Stimulated activated CD4-positive, alpha-beta T cell treated with anti-CD3 and anti-CD28 coated beads, Interleukin-1b, Interleukin-23, amount 100 ng/mL, for 4 hours (primary cell): Measurements from ENCODE around the gene EPHX1.

Experiments used
- DNase-seq, 2 donors: peaks; one replicate each; pipeline ENCODE4 v3.0.0-alpha.2; 2020; ENCODE audit warnings: low read depth in 2 of 2

Gene EPHX1

GRCh38 chr1:225842788-225843425, 33.0 kb downstream of the EPHX1 start:
- DNase-seq, result no peak

DNA sequence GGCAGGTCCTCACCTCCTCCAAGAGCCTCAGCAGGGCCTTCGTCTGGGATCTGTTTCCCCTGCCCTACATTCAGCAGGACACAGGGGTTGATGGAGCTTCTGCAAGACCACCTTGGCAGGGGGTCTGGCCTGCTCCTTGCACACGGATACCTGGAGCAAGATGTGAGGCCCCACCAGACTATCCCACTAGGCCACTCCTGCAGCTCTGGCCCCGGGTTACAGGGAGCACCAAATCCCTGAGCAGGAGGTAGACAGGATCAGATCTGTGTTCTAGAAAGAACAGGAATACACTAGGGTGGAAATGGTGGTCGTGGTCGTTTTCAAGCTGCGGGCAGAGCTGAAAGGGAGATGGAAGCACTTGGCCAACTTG, 33.5 kb downstream of the EPHX1 start:
- DNase-seq, result no peak

DNA sequence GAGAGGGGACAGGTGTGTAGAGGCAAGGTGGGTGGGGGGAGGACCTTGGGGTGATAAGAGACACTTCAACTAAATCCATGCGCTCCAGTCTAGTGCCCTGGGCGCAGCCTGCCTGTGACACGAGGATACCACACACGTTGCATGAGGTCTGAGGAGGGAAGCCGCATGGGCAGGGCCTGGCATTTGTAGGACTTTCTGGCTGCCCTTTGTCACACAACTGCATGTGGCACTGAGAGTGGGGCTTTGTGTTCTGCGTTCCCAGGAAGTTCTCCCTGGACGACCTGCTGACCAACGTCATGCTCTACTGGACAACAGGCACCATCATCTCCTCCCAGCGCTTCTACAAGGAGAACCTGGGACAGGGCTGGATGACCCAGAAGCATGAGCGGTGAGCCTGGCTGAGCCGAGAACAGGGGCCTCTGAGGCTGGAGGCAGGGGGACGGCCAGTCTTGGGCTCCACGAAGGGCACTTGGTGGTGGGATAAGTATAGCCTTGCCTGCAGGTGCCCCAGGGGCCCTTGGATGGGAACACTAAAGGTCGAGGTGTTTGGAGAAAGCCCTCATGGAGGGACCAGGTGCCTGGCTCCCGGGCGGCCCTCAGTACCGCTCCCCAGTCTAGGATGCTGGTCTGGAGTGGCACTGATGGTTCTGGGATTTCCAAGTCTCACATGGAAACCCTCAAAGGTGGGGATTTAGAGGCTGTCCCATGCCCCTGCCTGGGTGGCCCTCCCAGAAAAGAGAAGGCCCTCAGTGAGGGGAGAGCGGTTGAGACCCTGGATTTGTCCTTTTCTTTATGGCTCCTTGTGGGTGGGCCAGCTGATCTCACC, 34.5 kb downstream of the EPHX1 start:
- DNase-seq, result no peak

GRCh38 chr1:225845097-225845496, 35.2 kb downstream of the EPHX1 start:
- DNase-seq, result no peak

- DNase-seq, result peak in 1 of 2 donors; percentile 27
These were observed 35.8 kb downstream of the EPHX1 start for GRCh38 chr1:225845571-225846259.

DNA sequence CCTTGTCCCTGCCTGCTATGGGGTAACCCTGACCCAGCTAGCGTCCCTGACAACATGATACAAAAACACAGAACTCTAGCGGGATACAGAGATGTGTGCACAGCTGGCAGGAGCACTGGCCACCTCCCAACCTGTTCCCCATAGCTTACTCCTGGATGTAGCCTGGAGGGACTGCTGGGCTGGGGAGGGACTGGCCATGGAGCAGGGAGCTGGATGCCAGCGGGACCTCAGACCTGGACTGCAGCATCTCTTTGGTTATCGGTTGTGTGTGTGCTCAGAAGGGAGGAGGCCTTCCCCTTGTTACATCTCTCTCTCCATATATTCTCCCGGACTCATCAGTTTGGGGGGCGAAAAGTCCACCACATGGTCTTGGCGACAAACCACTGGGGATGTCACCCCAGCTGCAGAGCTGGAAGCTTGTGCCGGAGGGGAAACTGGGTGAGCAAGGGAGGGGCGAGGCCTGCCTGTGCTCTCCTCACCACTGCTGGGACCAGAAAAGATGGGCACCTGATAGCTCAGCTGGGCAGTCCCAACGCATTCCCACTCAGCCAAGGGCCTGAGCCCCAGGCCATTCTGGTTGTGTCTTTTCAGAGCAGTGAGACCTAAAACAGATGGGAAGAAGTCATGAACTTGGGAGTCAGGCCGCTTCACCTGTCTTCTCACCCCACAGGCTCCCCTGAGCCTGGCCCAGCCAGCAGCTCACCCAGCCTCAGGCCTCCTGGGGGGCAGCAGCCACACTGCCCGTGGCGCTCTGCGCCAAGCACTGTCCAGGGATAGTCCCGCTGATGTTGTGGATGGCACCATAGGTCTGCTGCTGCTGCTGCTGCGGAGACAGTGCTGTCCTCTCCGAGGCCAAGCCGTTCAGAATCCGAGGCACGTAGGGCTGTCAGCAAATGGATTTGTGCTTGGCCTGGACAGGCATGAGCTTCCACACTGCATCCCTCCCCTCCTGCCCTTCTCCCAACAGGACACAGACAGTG, 36.7 kb downstream of the EPHX1 start:
- no peak for DNase-seq

DNA sequence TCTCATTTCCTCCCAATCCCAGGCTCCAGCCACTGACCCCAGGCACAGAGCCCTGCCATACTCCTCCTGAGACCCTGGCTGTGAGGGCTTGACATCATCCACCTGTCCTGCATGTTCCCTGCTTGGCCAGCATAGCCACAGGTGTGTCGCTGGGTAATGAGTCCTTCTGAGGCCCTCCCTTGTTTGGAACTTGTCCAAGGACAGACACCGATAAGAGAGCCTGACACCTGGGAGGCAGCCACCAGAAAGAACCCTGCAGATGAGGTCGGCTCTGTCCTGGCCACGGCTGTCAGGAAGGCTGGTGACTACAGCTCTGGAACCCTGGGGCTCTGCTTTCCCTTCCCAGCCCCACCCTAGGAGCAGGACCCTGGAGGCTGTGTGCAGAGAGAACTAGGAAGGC, 37.7 kb downstream of the EPHX1 start:
- DNase-seq, result no peak

DNA sequence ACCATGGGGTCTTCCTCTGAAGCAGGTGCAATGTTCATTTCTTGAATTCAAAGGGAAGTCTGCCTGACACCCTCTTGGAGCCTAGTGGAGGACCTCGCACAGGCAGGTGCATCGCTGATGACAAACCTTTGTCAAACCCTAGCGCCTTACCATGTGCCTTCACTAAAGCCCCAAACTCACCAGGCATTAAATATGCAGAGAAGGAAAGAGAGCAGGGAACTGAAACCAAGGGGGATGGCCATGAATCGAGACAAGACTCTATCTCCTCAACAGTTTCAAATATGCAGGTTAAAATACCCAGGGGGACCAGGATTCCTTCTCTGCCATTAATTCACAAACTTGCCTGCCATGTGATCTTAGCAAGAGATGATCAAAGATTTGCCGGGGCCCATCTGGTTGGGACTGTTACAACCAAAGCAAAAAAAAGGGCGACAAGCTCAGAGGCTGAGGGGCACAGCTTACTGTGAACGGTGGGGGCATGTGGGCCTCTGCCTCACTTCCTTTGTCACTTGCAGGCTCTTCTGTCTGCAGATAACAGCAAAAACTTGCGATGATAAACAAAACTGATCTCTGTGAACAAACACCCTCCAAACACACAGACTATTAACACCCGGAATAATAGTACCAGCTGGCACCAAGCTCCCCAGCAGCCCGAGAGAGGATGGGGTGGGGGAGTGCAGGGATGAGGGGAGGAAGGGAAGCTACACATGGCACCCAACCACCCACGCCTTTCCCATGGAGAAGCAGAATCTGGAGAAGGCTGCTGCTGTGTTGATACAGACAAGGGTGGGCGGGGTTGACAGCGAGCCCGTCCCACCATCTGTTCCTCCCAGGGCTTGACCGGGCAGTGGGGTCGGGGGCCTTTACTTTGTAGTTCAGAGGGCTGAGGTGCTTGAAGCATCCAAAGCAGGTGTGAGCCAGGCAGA, 38.4 kb downstream of the EPHX1 start:
- no peak for DNase-seq

GRCh38 chr1:225849925-225850324, 40.0 kb downstream of the EPHX1 start:
- no peak for DNase-seq

DNA sequence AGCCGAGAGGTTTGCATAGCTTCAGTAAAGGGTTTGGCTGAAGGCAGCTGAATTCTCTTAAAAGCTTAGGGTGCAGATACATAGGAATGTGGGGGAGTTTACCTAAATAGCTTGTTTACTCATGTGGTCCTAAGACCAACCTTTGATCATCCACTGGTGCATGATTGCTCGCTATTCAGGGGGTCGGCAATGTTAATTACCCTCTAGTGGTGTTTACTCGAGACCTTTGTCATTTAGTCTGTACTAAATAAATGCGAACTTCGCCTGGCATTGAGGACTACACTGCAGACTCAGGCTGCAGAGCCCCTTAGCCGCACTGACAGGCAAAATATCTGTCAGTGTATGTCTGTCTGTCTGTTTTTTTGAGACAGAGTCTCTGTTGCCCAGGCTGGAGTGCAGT, 40.4 kb downstream of the EPHX1 start:
- DNase-seq, result no peak

GRCh38 chr1:225851805-225852204, 41.9 kb downstream of the EPHX1 start:
- DNase-seq, result no peak

DNA sequence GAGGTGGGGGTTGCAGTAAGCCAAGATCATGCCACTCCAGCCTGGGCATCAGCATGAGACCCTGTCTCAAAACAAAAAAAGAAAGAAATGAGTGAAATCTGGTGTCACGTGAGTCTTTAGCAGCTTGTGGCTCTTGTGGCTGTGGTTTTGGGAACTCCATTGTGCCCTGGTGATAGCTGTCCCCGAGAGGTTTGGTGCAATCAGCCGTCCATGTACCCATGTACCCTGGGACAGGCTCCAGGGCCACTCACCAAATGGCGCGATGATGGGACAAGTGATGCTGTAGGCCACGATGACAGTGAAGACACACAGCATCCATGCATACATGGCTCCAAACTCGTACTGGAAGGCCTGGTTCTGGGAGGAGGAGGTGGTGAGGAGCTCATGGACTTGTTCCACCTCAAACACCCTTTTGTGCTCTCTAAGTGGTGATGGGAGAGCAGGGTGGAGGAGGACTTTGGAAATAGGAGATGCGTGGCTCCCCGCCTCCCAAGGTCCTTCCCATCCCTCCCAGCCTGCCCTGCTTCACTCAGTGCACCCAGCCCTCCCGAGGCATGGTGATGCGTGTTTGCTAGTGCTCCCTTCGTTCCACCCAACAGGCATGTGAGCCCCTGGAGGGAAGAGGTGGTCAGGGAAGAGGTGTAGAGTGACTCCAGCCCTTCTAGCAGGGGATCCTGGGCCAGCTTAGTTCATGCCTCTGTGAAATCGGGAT, 42.6 kb downstream of the EPHX1 start:
- DNase-seq, result no peak

DNA sequence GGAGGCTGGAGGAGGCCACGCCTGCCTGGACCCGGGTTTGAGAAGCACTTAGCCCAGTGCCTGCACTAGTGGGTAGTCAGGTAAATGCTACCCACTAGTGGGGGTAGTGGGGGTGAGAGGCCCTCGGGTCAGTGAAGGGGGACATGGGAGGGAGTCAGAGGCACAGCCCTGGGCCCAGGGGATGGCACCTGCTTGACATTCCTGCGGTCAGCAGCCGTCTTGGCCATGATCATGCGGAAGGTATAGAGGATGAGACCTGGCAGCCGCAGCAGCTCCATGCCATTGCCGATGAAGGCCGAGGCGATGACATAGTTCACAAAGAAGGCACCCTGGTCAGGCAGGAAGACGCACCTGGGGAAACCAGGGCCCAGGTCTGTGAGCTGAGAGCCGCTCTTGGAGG, 43.5 kb downstream of the EPHX1 start:
- DNase-seq, result no peak

- no peak for DNase-seq
These were observed 45.8 kb downstream of the EPHX1 start for GRCh38 chr1:225855503-225856300.

DNA sequence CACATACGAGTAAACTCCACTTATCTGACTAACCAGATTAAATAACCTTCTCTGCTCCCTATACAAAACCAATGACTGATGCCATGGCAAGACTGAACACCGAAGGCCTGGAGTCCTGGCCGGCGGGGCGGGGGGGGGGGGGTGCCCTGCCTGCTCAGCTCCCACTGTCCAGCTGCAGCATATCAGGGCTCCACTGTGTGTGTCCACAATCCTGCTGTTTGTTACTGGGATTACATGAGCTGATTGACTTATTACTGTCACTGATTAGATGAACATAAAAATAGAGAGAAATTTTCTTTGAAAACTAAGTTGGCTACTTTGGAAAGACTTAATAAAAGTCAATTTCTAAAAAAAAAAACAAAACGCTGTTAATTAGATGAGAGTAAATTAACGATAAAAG, 47.3 kb downstream of the EPHX1 start:
- DNase-seq, result no peak

GRCh38 chr1:225859151-225859550, 49.2 kb downstream of the EPHX1 start:
- DNase-seq, result no peak

- no peak for DNase-seq
These were observed 50.2 kb downstream of the EPHX1 start for GRCh38 chr1:225860107-225860506.

- DNase-seq, result no peak
These were observed 51.0 kb downstream of the EPHX1 start for GRCh38 chr1:225860876-225861441.
